ENCODE results near the gene CLN5. TPM values are rescaled to one million over a fixed set of nuclear protein-coding genes. Genes with fewer than 3 reads are reported as not detected.

The CLN5 gene
- total and polyA plus RNA-seq, 12 donors: 16.7 to 46.9 (median 37.1) TPM

GRCh38 chr13:77019756-77020155, 27.9 kb downstream of the CLN5 start:
- no peak for TF ChIP-seq POLR2A (IDR thresholded peaks at IDR 0.05)
- TF ChIP-seq CTCF (IDR thresholded peaks at IDR 0.05): no peak
- no peaks in the 10 kb centered on the region for H3K27me3 ChIP-seq
- intact Hi-C loops (cut with DNase I): no loop called here
- peaks cover 10 to 86% of the 10 kb centered on the region in 2 donors for H3K4me1 ChIP-seq (replicated peaks in 1 of 2)
- H3K27ac ChIP-seq: no peak overlapping the region
- no peaks in the 10 kb centered on the region for H3K9me3 ChIP-seq (replicated peaks in 1 of 3)
- no peak for DNase-seq
- H3K4me3 ChIP-seq: no peak overlapping the region
- H3K36me3 ChIP-seq (replicated peaks in 1 of 2): peaks cover 0 to 31% of the 10 kb centered on the region in 2 donors

- no peaks in the 10 kb centered on the region for H3K27me3 ChIP-seq
- intact Hi-C loops (cut with DNase I): no loop called here
- H3K4me1 ChIP-seq (replicated peaks in 1 of 2): peaks cover 14 to 72% of the 10 kb centered on the region in 2 donors
- no peak for DNase-seq
- peaks cover 0 to 14% of the 10 kb centered on the region in 2 donors for H3K36me3 ChIP-seq (replicated peaks in 1 of 2)
- no peak overlapping the region for H3K27ac ChIP-seq
- WGBS, 4 donors: 66 to 75% (median 71%) methylated on average over 2 to 3 of the region's 3 CpGs
- no peak for TF ChIP-seq POLR2A (IDR thresholded peaks at IDR 0.05)
- no peak for TF ChIP-seq CTCF (IDR thresholded peaks at IDR 0.05)
- no peak overlapping the region for H3K4me3 ChIP-seq
- no peaks in the 10 kb centered on the region for H3K9me3 ChIP-seq (replicated peaks in 1 of 3)
Measured at GRCh38 chr13:77022341-77022740, 30.5 kb downstream of the CLN5 start.

GRCh38 chr13:77026255-77026860, 34.5 kb downstream of the CLN5 start:
- Histone ChIP-seq H3K36me3 (replicated peaks in 1 of 2) (no peaks in the 10 kb centered on the region), H3K27me3 (no peaks in the 10 kb centered on the region), H3K4me3 (peak overlapping the region; percentile 13 to 99 (median 85)), H3K27ac (peak overlapping the region; percentile 91 to 99 (median 98)), H3K4me1 (replicated peaks in 1 of 2) (peaks cover 22 to 52% of the 10 kb centered on the region in 2 donors), H3K9me3 (replicated peaks in 1 of 3) (no peaks in the 10 kb centered on the region)
- TF ChIP-seq POLR2A (IDR thresholded peaks at IDR 0.05): peak in 1 of 2 donors; percentile 23
- no peak for TF ChIP-seq CTCF (IDR thresholded peaks at IDR 0.05)
- DNase-seq: peak; percentile 81 to 91 (median 85)
- 0 to 1% (median 0%) methylated on average over 9 to 55 of the region's 62 CpGs for WGBS, 4 donors
- intact Hi-C loops (cut with DNase I): no loop called here

- H3K27me3 ChIP-seq: no peaks in the 10 kb centered on the region
- intact Hi-C loops (cut with DNase I): no loop called here
- TF ChIP-seq CTCF (IDR thresholded peaks at IDR 0.05) (peak in 1 of 6 experiments; percentile 12), POLR2A (IDR thresholded peaks at IDR 0.05) (peak; percentile 52 to 77)
- H3K36me3 ChIP-seq (replicated peaks in 1 of 2): no peaks in the 10 kb centered on the region
- 0 to 1% (median 0%) methylated on average over 15 to 74 of the region's 74 CpGs for WGBS, 4 donors
- peak within 1 kb of the TSS; percentile 91 to 99 (median 98) for H3K27ac ChIP-seq
- H3K4me1 ChIP-seq (replicated peaks in 1 of 2): peaks cover 22 to 45% of the 10 kb centered on the region in 2 donors
- H3K9me3 ChIP-seq (replicated peaks in 1 of 3): no peaks in the 10 kb centered on the region
- peak within 1 kb of the TSS; percentile 13 to 99 (median 85) for H3K4me3 ChIP-seq
- DNase-seq: peak; percentile 80 to 90 (median 85)
Measured at GRCh38 chr13:77026861-77027621, 35.2 kb downstream of the CLN5 start, which contains the start of gene FBXL3. Gene FBXL3, minus strand, starts transcription at chr13:77027159. Its CDS starts 5,299 bp downstream, at chr13:77021860.

Measured in adrenal gland (tissue), 12 donors.